Measurements from ENCODE around the gene LRRN2. TPM values are rescaled to one million over a fixed set of nuclear protein-coding genes. Genes with fewer than 3 reads are reported as not detected.

LRRN2 gene
- total and polyA plus RNA-seq, 9 of the 15 experiments (the other 6 are each of a cell fraction or from before 2014, with no cell fraction given): 0.05 TPM; not detected in 8

- TF ChIP-seq PBX2 (CRISPR knock-in tag; IDR thresholded peaks at IDR 0.05; ENCODE audit: low read depth): no peak
- TF ChIP-seq PBX2 (tag; conservative IDR thresholded peaks at IDR 0.05; ENCODE audit: low read depth): peak; percentile 54
- no peak for TF ChIP-seq SRSF7 (optimal IDR thresholded peaks at IDR 0.05; ENCODE audit: low read depth, low read length)
- no peak; the same call in 1 of the 2 replicates for TF ChIP-seq ZC3H11A (IDR thresholded peaks at IDR 0.05; ENCODE audit: low read depth, low read length)
- no peak for TF ChIP-seq KAT2B (IDR thresholded peaks at IDR 0.05; ENCODE audit: low read depth, low read length)
- no peak for TF ChIP-seq ZFP91 (CRISPR knock-in tag; IDR thresholded peaks at IDR 0.05)
- 0 out of 2 replicates have a peak, but pooled peaks have one; percentile 15 for TF ChIP-seq HINFP (tag; conservative IDR thresholded peaks at IDR 0.05; ENCODE audit: low read depth)
- TF ChIP-seq HDAC3 (IDR thresholded peaks at IDR 0.05; ENCODE audit: borderline replicate concordance, partially characterized antibody): peak; percentile 97
- no peak for TF ChIP-seq FOXA1 (IDR thresholded peaks at IDR 0.05; ENCODE audit: borderline replicate concordance)
- TF ChIP-seq NCOR1 (IDR thresholded peaks at IDR 0.05): peak; percentile 98
- TF ChIP-seq ZNF57 (CRISPR knock-in tag; IDR thresholded peaks at IDR 0.05): no peak
- TF ChIP-seq CXXC5 (CRISPR knock-in tag; IDR thresholded peaks at IDR 0.05): peak; percentile 99
- no peak for TF ChIP-seq RB1 (IDR thresholded peaks at IDR 0.05; ENCODE audit: low read depth)
- peak; percentile 64; the same call in 1 of the 2 replicates for TF ChIP-seq SP1 (CRISPR knock-in tag; IDR thresholded peaks at IDR 0.05)
- 0 out of 2 replicates have a peak, but pooled peaks have one; percentile 60 for TF ChIP-seq ZNF79 (CRISPR knock-in tag; IDR thresholded peaks at IDR 0.05; ENCODE audit: low read depth)
- peak; percentile 78 for TF ChIP-seq ZNF583 (CRISPR knock-in tag; IDR thresholded peaks at IDR 0.05)
- TF ChIP-seq SREBF1 (IDR thresholded peaks at IDR 0.05; ENCODE audit: borderline replicate concordance, low read depth, low read length): peak; percentile 39; the same call in 1 of the 2 replicates
- no peak for TF ChIP-seq E2F4 (CRISPR knock-in tag; IDR thresholded peaks at IDR 0.05; ENCODE audit: low read depth)
- no peak for TF ChIP-seq PURB (CRISPR knock-in tag; IDR thresholded peaks at IDR 0.05; ENCODE audit: low read depth)
- TF ChIP-seq ZNF140 (CRISPR knock-in tag; IDR thresholded peaks at IDR 0.05): no peak
Observed at GRCh38 chr1:204711103-204711946, 25.8 kb upstream of the LRRN2 start (continued).

All from K562 (cell line).